Spleen (tissue), 11 donors: ENCODE results near the gene S100A5. TPM values are rescaled to one million over a fixed set of nuclear protein-coding genes. Genes with fewer than 3 reads are reported as not detected.

Source experiments
- DNase-seq: peaks from one replicate; pipeline ENCODE4 v3.0.0-alpha.2; 2020
- H3K27ac ChIP-seq, 8 donors: fragments of 200-600 bp; sonication (generic) in 7 of 8; 1 replicate in 4 of 8; 2 replicates in 4 of 8; pipeline versions ENCODE4 v1.5.0 to v1.8.0; 2016 to 2021; ENCODE audit warnings: inconsistent platforms in 4 of 8, mild to moderate bottlenecking in 4 of 8, moderate library complexity in 1 of 8
- H3K27me3 ChIP-seq, 7 donors: fragments of 200-600 bp; sonication (generic) in 6 of 7; replicated peaks in 1 of 7; 1 replicate in 4 of 7; 2 replicates in 3 of 7; pipeline versions ENCODE4 v1.5.0 to v1.8.0; 2016 to 2021; ENCODE audit warnings: inconsistent platforms in 3 of 7, mild to moderate bottlenecking in 1 of 7
- H3K36me3 ChIP-seq, 6 donors: fragments of 200-600 bp; sonication (generic) in 5 of 6; 1 replicate in 4 of 6; 2 replicates in 2 of 6; pipeline versions ENCODE4 v1.5.0 to v1.8.0; 2016 to 2021; ENCODE audit warnings: inconsistent platforms in 2 of 6
- H3K4me1 ChIP-seq, 6 donors: fragments of 200-600 bp; sonication (generic) in 5 of 6; 1 replicate in 3 of 6; 2 replicates in 3 of 6; pipeline versions ENCODE4 v1.5.0 to v1.8.0; 2016 to 2021; ENCODE audit warnings: inconsistent platforms in 3 of 6
- H3K4me3 ChIP-seq, 8 donors: fragments of 200-600 bp; sonication (generic) in 7 of 8; 1 replicate in 4 of 8; 2 replicates in 4 of 8; pipeline versions ENCODE4 v1.5.0 to v1.8.0; 2016 to 2021; ENCODE audit warnings: inconsistent platforms in 4 of 8, mild to moderate bottlenecking in 4 of 8, moderate library complexity in 2 of 8
- H3K9me3 ChIP-seq, 8 donors: fragments of 200-600 bp; sonication (generic) in 7 of 8; 1 replicate in 4 of 8; 2 replicates in 4 of 8; pipeline versions ENCODE4 v1.5.0 to v1.8.0; 2016 to 2021; ENCODE audit warnings: inconsistent platforms in 4 of 8
- CTCF ChIP-seq, 11 experiments: fragments of 200-600 bp in 7 of 11; fragments of 450-650 bp in 4 of 11; sonication (generic) in 4 of 11; IDR thresholded peaks in 8 of 11; conservative IDR thresholded peaks in 3 of 11; 1 replicate in 7 of 11; 2 replicates in 4 of 11; pipeline versions ENCODE4 v1.4.0 to v1.8.0; 2016 to 2021; ENCODE audit warnings: antibody characterized with exemption in 11 of 11, inconsistent platforms in 4 of 11, mild to moderate bottlenecking in 1 of 11
- POLR2A ChIP-seq, 3 donors: fragments of 450-650 bp; IDR thresholded peaks; one replicate each; pipeline ENCODE4 v1.5.1; 2017; ENCODE audit warnings: antibody characterized with exemption in 3 of 3, mild to moderate bottlenecking in 1 of 3
- POLR2AphosphoS5 ChIP-seq, 3 donors: sonication (generic); formaldehyde crosslinking; IDR thresholded peaks; one replicate each; pipeline ENCODE4 v1.5.1; 2017; ENCODE audit warnings: antibody characterized with exemption in 3 of 3
- WGBS, 5 donors: extraction: QIAGEN DNeasy Blood & Tissue Kit in 3 of 5; methylation state at CpG; one replicate each; pipeline versions ENCODE4 v1.1.5 to v1.1.7; 2013 to 2018; 5-methylcytosine and 5-hydroxymethylcytosine counted together
- intact Hi-C: fragments of 100-400 bp; cut with DNase I; formaldehyde crosslinking; loops from one replicate; pipeline ENCODE4 v1.15.0; 2023; ENCODE audit warnings: low total_unique reads
- polyA plus RNA-seq, 3 donors: library from polyadenylated mRNA; stranded (reverse); fragments of 200-250 nt; gene quantifications; one replicate each; pipeline ENCODE4 v1.2.1, GENCODE V29; 2013
- total RNA-seq, 7 donors: library from RNA; depleted of rRNA in 3 of 7; stranded (reverse); fragments of >200 nt in 3 of 7; fragmentation: NEBNext Ultra II Directional in 4 of 7; extraction: Animal tissue kit (Norgen Biotek cat#: 25700) in 4 of 7; gene quantifications; one replicate each; pipeline versions ENCODE4 v1.1.0 to v1.2.1, GENCODE V29; 2016 to 2021
- donor health status: healthy with polysubstance abuse.
- donor health status: DM: no; HTN: no; CAD: no; lungs with moderate emphysema.
- donor health status: DM: no; HTN: no; CAD: no.
- donor health status: Bipolar disorder and iron deficiency.
- donor health status: healthy.
- donor health status: DM: no; HTN: no; CAD: no.
- donor health status: DM: yes; HTN: yes; CAD: no.

Gene S100A5
- total and polyA plus RNA-seq, 10 donors, result 0.32 to 2.8 (median 0.46) TPM; not detected in 7

GRCh38 chr1:153573351-153573750 lies 32.6 kb upstream of the S100A5 start:
- Histone ChIP-seq H3K27ac (peak overlapping the region in 7 of 8 donors; percentile 39 to 71 (median 57)), H3K4me1 (peaks cover 13 to 48% (median 25%) of the 10 kb centered on the region in 6 donors), H3K36me3 (no peaks in the 10 kb centered on the region), H3K4me3 (no peak overlapping the region), H3K27me3 (peaks cover 0 to 18% (median 0%) of the 10 kb centered on the region in 7 donors), H3K9me3 (no peaks in the 10 kb centered on the region)
- intact Hi-C loops, result loop anchor here (5.0 kb wide), 1 partner anchor 44 kb away; the partner anchor contains the start of gene S100A14
- TF ChIP-seq POLR2AphosphoS5 (IDR thresholded peaks at IDR 0.05), result no peak
- TF ChIP-seq CTCF (IDR thresholded peaks at IDR 0.05 in 8 of 11, conservative IDR thresholded peaks at IDR 0.05 in 3 of 11), result no peak
- TF ChIP-seq POLR2A (IDR thresholded peaks at IDR 0.05), result no peak
- WGBS, 5 donors, result 39 to 65% (median 56%) methylated on average over 3 of the region's 3 CpGs
- no peak for DNase-seq

GRCh38 chr1:153572569-153573015 lies 31.9 kb upstream of the S100A5 start:
- TF ChIP-seq POLR2A (IDR thresholded peaks at IDR 0.05) (no peak), CTCF (IDR thresholded peaks at IDR 0.05 in 8 of 11, conservative IDR thresholded peaks at IDR 0.05 in 3 of 11) (peak; percentile 53 to 92 (median 84)), POLR2AphosphoS5 (IDR thresholded peaks at IDR 0.05) (peak in 2 of 3 donors; percentile 62 to 66)
- Histone ChIP-seq H3K27me3 (peaks cover 0 to 13% (median 0%) of the 10 kb centered on the region in 7 donors), H3K4me3 (no peak overlapping the region), H3K4me1 (peaks cover 18 to 54% (median 30%) of the 10 kb centered on the region in 6 donors), H3K9me3 (no peaks in the 10 kb centered on the region), H3K27ac (peak overlapping the region; percentile 29 to 71 (median 54)), H3K36me3 (no peaks in the 10 kb centered on the region)
- peak; percentile 91 for DNase-seq
- WGBS, 5 donors, result 5 to 14% (median 8%) methylated on average over 3 of the region's 3 CpGs
- intact Hi-C loops, result loop anchor here (5.0 kb wide), 1 partner anchor 45 kb away; the partner anchor contains the start of gene S100A14

- intact Hi-C loops, result loop anchor here (5.0 kb wide), 1 partner anchor 46 kb away; the partner anchor contains the start of gene S100A14
- no peaks in the 10 kb centered on the region for H3K9me3 ChIP-seq
- H3K27me3 ChIP-seq, result peaks cover 0 to 4% (median 0%) of the 10 kb centered on the region in 7 donors
- no peak overlapping the region for H3K4me3 ChIP-seq
- no peaks in the 10 kb centered on the region for H3K36me3 ChIP-seq
- peaks cover 22 to 54% (median 37%) of the 10 kb centered on the region in 6 donors for H3K4me1 ChIP-seq
- H3K27ac ChIP-seq, result no peak overlapping the region
- no peak for TF ChIP-seq CTCF (IDR thresholded peaks at IDR 0.05 in 8 of 11, conservative IDR thresholded peaks at IDR 0.05 in 3 of 11)
- no peak for TF ChIP-seq POLR2AphosphoS5 (IDR thresholded peaks at IDR 0.05)
- TF ChIP-seq POLR2A (IDR thresholded peaks at IDR 0.05), result no peak
- no peak for DNase-seq
- WGBS, 5 donors, result 63 to 78% (median 75%) methylated on average over 7 of the region's 7 CpGs
These were observed 31.0 kb upstream of the S100A5 start for GRCh38 chr1:153571706-153572105.

GRCh38 chr1:153570874-153571273 lies 30.1 kb upstream of the S100A5 start:
- Histone ChIP-seq H3K4me3 (no peak overlapping the region), H3K27ac (no peak overlapping the region), H3K9me3 (no peaks in the 10 kb centered on the region), H3K27me3 (no peaks in the 10 kb centered on the region), H3K4me1 (peaks cover 29 to 61% (median 45%) of the 10 kb centered on the region in 6 donors), H3K36me3 (no peaks in the 10 kb centered on the region)
- no peak for DNase-seq
- TF ChIP-seq POLR2AphosphoS5 (IDR thresholded peaks at IDR 0.05) (no peak), CTCF (IDR thresholded peaks at IDR 0.05 in 8 of 11, conservative IDR thresholded peaks at IDR 0.05 in 3 of 11) (no peak), POLR2A (IDR thresholded peaks at IDR 0.05) (no peak)
- 94 to 97% (median 96%) methylated on average over 5 of the region's 5 CpGs for WGBS, 5 donors
- intact Hi-C loops, result loop anchor here (5.0 kb wide), 1 partner anchor 46 kb away; the partner anchor contains the start of gene S100A14
